H9 (cell line): ENCODE measurements around the gene SH3RF3. TPM values are rescaled to one million over a fixed set of nuclear protein-coding genes. Genes with fewer than 3 reads are reported as not detected.
A peak's percentile ranks its signal among the peaks of the same experiment; 100 is the strongest.

Experiments used
- DNase-seq: peaks from one replicate; pipeline ENCODE4 v3.0.0-alpha.2; 2017
- H2AFZ ChIP-seq: one replicate; pipeline ENCODE4 v1.6.1; 2013; ENCODE audit warnings: mild to moderate bottlenecking, low read length, control low read depth, moderate library complexity
- H2AK5ac ChIP-seq: 2 replicates; pipeline ENCODE4 v1.6.1; 2013; ENCODE audit warnings: low read length, control low read depth, mixed read lengths; ENCODE audit not compliant: insufficient read length
- H2BK120ac ChIP-seq: one replicate; pipeline ENCODE4 v1.6.1; 2013; ENCODE audit warnings: low read depth, mild to moderate bottlenecking, low read length, control low read depth, inconsistent platforms; ENCODE audit not compliant: poor library complexity, severe bottlenecking
- H2BK12ac ChIP-seq: 2 replicates; pipeline ENCODE4 v1.6.1; 2013; ENCODE audit warnings: low read length, control low read depth, mixed read lengths, low read depth; ENCODE audit not compliant: insufficient read length
- H2BK15ac ChIP-seq: 2 replicates; pipeline ENCODE4 v1.6.1; 2013; ENCODE audit warnings: low read depth, low read length, control low read depth
- H2BK20ac ChIP-seq: one replicate; pipeline ENCODE4 v1.6.1; 2013; ENCODE audit warnings: low read depth, mild to moderate bottlenecking, low read length, control low read depth, inconsistent platforms; ENCODE audit not compliant: poor library complexity, severe bottlenecking
- H2BK5ac ChIP-seq: 2 replicates; pipeline ENCODE4 v1.6.1; 2013; ENCODE audit warnings: low read length, control low read depth, mixed read lengths; ENCODE audit not compliant: insufficient read length
- H3K14ac ChIP-seq: 2 replicates; pipeline ENCODE4 v1.6.1; 2013; ENCODE audit warnings: low read length, control low read depth; ENCODE audit not compliant: insufficient read depth
- H3K18ac ChIP-seq: 2 replicates; pipeline ENCODE4 v1.6.1; 2013; ENCODE audit warnings: low read depth, mild to moderate bottlenecking, mixed read lengths, low read length, control low read depth; ENCODE audit not compliant: insufficient read length
- H3K23ac ChIP-seq: 2 replicates; pipeline ENCODE4 v1.6.1; 2013; ENCODE audit warnings: low read length, control low read depth, mixed read lengths, low read depth; ENCODE audit not compliant: insufficient read length
- H3K23me2 ChIP-seq: 2 replicates; pipeline ENCODE4 v1.6.1; 2013; ENCODE audit warnings: low read depth, mild to moderate bottlenecking, mixed read lengths, low read length, control low read depth; ENCODE audit not compliant: insufficient read length, poor library complexity, severe bottlenecking
- H3K27ac ChIP-seq: 2 replicates; pipeline ENCODE4 v1.5.1; 2013; ENCODE audit warnings: low read length, control low read depth, mixed read lengths, low read depth; ENCODE audit not compliant: insufficient read length
- H3K27me3 ChIP-seq: 2 replicates; pipeline ENCODE4 v1.6.1; 2013; ENCODE audit warnings: low read length, control low read depth, inconsistent platforms; ENCODE audit not compliant: insufficient read depth
- H3K4ac ChIP-seq: 2 replicates; pipeline ENCODE4 v1.6.1; 2013; ENCODE audit warnings: low read depth, mild to moderate bottlenecking, control low read depth, inconsistent platforms, low read length, moderate library complexity
- H3K4me1 ChIP-seq: 2 replicates; pipeline ENCODE4 v1.6.1; 2013; ENCODE audit warnings: low read length, control low read depth, inconsistent platforms; ENCODE audit not compliant: insufficient read depth
- H3K4me2 ChIP-seq: 2 replicates; pipeline ENCODE4 v1.6.1; 2013; ENCODE audit warnings: low read length, control low read depth, mixed read lengths; ENCODE audit not compliant: insufficient read length, insufficient read depth
- H3K56ac ChIP-seq: 2 replicates; pipeline ENCODE4 v1.6.1; 2013; ENCODE audit warnings: low read depth, mild to moderate bottlenecking, mixed read lengths, low read length, control low read depth; ENCODE audit not compliant: insufficient read length
- H3K79me1 ChIP-seq: 2 replicates; pipeline ENCODE4 v1.6.1; 2013; ENCODE audit warnings: low read depth, mild to moderate bottlenecking, moderate library complexity, low read length, control low read depth, inconsistent platforms; ENCODE audit not compliant: insufficient read depth, poor library complexity, severe bottlenecking
- H3K79me2 ChIP-seq: 2 replicates; pipeline ENCODE4 v1.6.1; 2013; ENCODE audit warnings: low read length, control low read depth, inconsistent platforms; ENCODE audit not compliant: insufficient read depth
- H3K9ac ChIP-seq: 2 replicates; pipeline ENCODE4 v1.6.1; 2013; ENCODE audit warnings: low read length, control low read depth, mixed read lengths; ENCODE audit not compliant: insufficient read length; ENCODE audit errors: extremely low read depth
- H3K9me3 ChIP-seq: one replicate; pipeline ENCODE4 v1.6.1; 2013; ENCODE audit warnings: low read depth, low read length, inconsistent platforms; ENCODE audit not compliant: control insufficient read depth
- H3T11ph ChIP-seq: one replicate; pipeline ENCODE4 v1.6.1; 2013; ENCODE audit warnings: mild to moderate bottlenecking, low read length, control low read depth, inconsistent platforms
- H4K20me1 ChIP-seq: one replicate; pipeline ENCODE4 v1.6.1; 2013; ENCODE audit not compliant: control insufficient read depth, insufficient read length, insufficient read depth
- H4K5ac ChIP-seq: 2 replicates; pipeline ENCODE4 v1.6.1; 2013; ENCODE audit warnings: low read depth, mild to moderate bottlenecking, mixed read lengths, low read length, control low read depth; ENCODE audit not compliant: insufficient read length
- H4K8ac ChIP-seq: replicated peaks from 2 replicates; pipeline ENCODE4 v1.6.1; 2013; ENCODE audit warnings: low read length, control low read depth, mixed read lengths, low read depth; ENCODE audit not compliant: insufficient read length
- H4K91ac ChIP-seq: 2 replicates; pipeline ENCODE4 v1.6.1; 2013; ENCODE audit warnings: low read depth, mild to moderate bottlenecking, moderate library complexity, mixed read lengths, low read length, control low read depth; ENCODE audit not compliant: insufficient read length
- H3K27ac Mint-ChIP-seq, 3 experiments: 2 replicates in 2 of 3; 3 replicates in 1 of 3; pipeline ENCODE4 v1.8.0; 2020 to 2021; ENCODE audit warnings: mixed read lengths in 3 of 3, mild to moderate bottlenecking in 1 of 3, moderate library complexity in 1 of 3
- H3K27me3 Mint-ChIP-seq: 2 replicates; pipeline ENCODE4 v1.8.0; 2021; ENCODE audit warnings: low read depth, mild to moderate bottlenecking, moderate library complexity, mixed read lengths
- H3K36me3 Mint-ChIP-seq, 3 experiments: 2 replicates in 2 of 3; 3 replicates in 1 of 3; pipeline ENCODE4 v1.8.0; 2020 to 2021; ENCODE audit warnings: low read depth in 3 of 3, mixed read lengths in 3 of 3; ENCODE audit not compliant: insufficient read depth in 1 of 3
- H3K4me1 Mint-ChIP-seq, 2 experiments: 2 replicates each; pipeline ENCODE4 v1.8.0; 2020; ENCODE audit warnings: mixed read lengths in 2 of 2
- H3K4me3 Mint-ChIP-seq, 2 experiments: 2 replicates in 1 of 2; 3 replicates in 1 of 2; pipeline ENCODE4 v1.8.0; 2020 to 2021; ENCODE audit warnings: mild to moderate bottlenecking in 2 of 2, mixed read lengths in 2 of 2, moderate library complexity in 1 of 2
- H3K9me3 Mint-ChIP-seq, 2 experiments: 2 replicates in 1 of 2; 3 replicates in 1 of 2; pipeline ENCODE4 v1.8.0; 2020; ENCODE audit warnings: mild to moderate bottlenecking in 2 of 2, mixed read lengths in 2 of 2, moderate library complexity in 1 of 2
- WGBS: extraction: QIAGEN DNeasy Blood & Tissue Kit; methylation state at CpG from one replicate; pipeline ENCODE4 v1.1.7; 2013; ENCODE audit warnings: missing lambda C conversion rate, low lambda C conversion rate, mixed read lengths; ENCODE audit not compliant: insufficient read length; ENCODE audit errors: extremely low coverage; 5-methylcytosine and 5-hydroxymethylcytosine counted together
- total RNA-seq: library from RNA; stranded (reverse); gene quantifications from 2 replicates; pipeline ENCODE4 v1.2.1, GENCODE V29; 2021
- TF ChIP-seq, protein P1 (sequence below): fragments of 200-600 bp; sonication (generic); conservative IDR thresholded peaks from 3 replicates; pipeline ENCODE4 v1.8.0; 2021; ENCODE audit warnings: antibody characterized with exemption, mild to moderate bottlenecking

Gene SH3RF3
- total RNA-seq, 1 experiment from 2014 or later: 0.46 TPM

DNA sequence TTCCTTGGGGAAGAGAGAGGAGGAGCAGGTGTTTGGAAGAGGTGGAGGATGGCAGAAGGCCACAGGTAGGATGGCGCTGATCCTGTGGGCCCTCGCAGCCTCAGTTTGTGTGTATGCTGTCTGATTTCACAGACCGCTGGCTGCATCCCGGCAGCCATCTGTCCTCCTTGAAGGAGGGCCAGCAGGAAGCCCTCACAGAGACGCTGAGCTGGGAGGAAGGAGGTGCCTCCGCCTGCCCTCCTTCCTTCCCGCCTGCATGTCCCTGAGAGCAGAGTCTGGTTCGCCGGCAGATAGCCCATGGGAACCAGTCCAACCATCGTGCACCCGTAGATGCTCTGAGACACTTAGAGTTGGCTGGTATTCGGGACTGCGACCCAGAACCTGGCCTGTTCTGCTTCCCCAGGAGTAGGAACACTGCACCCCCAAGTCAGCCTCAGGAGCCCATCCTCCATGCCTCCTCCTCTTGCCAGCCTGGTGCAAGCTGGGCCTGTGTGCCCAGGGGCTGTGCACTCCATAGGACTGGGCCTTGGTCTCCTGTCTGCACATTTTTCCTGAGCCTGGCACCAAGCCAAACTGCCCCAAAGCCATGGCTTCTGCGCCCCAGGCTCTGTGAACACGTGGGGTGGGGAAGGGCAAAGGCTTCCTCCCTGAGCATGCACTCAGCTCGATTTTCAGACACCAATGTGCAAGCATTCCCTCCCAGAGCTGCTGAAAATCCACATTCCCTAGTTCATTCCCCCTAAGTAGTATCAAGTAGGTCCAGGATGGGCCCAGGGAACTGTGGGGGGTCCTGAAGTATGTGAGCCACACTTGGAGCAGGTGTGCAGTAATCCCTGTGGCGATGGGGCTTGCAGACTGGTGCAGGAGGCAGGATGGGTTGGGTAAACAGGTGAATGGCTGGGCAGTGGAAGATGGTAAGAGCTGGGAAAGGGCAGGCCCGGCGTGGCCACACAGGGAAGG, 369.2 kb downstream of the SH3RF3 start:
- Mint-ChIP-seq H3K27me3 (no peaks in the 10 kb centered on the region), H3K9me3 (no peaks in the 10 kb centered on the region), H3K27ac (no peak overlapping the region), H3K4me3 (no peak overlapping the region), H3K4me1 (peaks cover 0 to 7% of the 10 kb centered on the region in 2 experiments; a peak in 1 of 4 replicates), H3K36me3 (no peaks in the 10 kb centered on the region; a peak in 1 of 7 replicates)
- Histone ChIP-seq H3K9ac (no peak overlapping the region), H3K23ac (no peak overlapping the region), H4K5ac (no peak overlapping the region), H3K27me3 (no peaks in the 10 kb centered on the region), H3T11ph (no peak overlapping the region), H2BK5ac (no peak overlapping the region), H2BK120ac (no peak overlapping the region), H3K4ac (no peak overlapping the region), H3K56ac (no peak overlapping the region), H2BK12ac (no peak overlapping the region), H2BK20ac (no peak overlapping the region), H4K91ac (no peak overlapping the region), H4K20me1 (no peaks in the 10 kb centered on the region), H3K23me2 (no peaks in the 10 kb centered on the region), H3K79me2 (no peaks in the 10 kb centered on the region), H3K4me2 (no peak overlapping the region), H4K8ac (no peak overlapping the region), H3K27ac (no peak overlapping the region), H3K14ac (peak overlapping the region; percentile 8; the same call in 1 of the 2 replicates), H2BK15ac (no peak overlapping the region), H3K79me1 (no peaks in the 10 kb centered on the region), H2AK5ac (no peak overlapping the region), H3K4me1 (no peaks in the 10 kb centered on the region), H3K9me3 (no peaks in the 10 kb centered on the region), H3K18ac (no peak overlapping the region), H2AFZ (no peak overlapping the region)
- WGBS: no CpG with 5 or more reads among the region's 19 CpGs
- TF ChIP-seq, protein P1, sequence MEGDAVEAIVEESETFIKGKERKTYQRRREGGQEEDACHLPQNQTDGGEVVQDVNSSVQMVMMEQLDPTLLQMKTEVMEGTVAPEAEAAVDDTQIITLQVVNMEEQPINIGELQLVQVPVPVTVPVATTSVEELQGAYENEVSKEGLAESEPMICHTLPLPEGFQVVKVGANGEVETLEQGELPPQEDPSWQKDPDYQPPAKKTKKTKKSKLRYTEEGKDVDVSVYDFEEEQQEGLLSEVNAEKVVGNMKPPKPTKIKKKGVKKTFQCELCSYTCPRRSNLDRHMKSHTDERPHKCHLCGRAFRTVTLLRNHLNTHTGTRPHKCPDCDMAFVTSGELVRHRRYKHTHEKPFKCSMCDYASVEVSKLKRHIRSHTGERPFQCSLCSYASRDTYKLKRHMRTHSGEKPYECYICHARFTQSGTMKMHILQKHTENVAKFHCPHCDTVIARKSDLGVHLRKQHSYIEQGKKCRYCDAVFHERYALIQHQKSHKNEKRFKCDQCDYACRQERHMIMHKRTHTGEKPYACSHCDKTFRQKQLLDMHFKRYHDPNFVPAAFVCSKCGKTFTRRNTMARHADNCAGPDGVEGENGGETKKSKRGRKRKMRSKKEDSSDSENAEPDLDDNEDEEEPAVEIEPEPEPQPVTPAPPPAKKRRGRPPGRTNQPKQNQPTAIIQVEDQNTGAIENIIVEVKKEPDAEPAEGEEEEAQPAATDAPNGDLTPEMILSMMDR: no peak
- DNase-seq: no peak
